Kasumi-1 (cell line): ENCODE results near the gene INPP5E.
A peak's percentile ranks its signal among the peaks of the same experiment; 100 is the strongest.

Experiments
- DNase-seq, 2 experiments: peaks; one replicate each; lab custom pipeline; 2025; lab: John Stamatoyannopoulos, UW

INPP5E gene

GRCh38 chr9:136403538-136403914 lies 36.1 kb downstream of the INPP5E start:
- DNase-seq: no peak

GRCh38 chr9:136402067-136402466 lies 37.6 kb downstream of the INPP5E start:
- DNase-seq: no peak

GRCh38 chr9:136401173-136401922 lies 38.3 kb downstream of the INPP5E start:
- no peak for DNase-seq

- DNase-seq: peak; percentile 66 to 85
Observed at GRCh38 chr9:136400038-136400834, 39.4 kb downstream of the INPP5E start, which contains the start of gene SNAPC4. Gene SNAPC4, minus strand, starts transcription at chr9:136400170. Its CDS starts 1,742 bp downstream, at chr9:136398428.

DNA sequence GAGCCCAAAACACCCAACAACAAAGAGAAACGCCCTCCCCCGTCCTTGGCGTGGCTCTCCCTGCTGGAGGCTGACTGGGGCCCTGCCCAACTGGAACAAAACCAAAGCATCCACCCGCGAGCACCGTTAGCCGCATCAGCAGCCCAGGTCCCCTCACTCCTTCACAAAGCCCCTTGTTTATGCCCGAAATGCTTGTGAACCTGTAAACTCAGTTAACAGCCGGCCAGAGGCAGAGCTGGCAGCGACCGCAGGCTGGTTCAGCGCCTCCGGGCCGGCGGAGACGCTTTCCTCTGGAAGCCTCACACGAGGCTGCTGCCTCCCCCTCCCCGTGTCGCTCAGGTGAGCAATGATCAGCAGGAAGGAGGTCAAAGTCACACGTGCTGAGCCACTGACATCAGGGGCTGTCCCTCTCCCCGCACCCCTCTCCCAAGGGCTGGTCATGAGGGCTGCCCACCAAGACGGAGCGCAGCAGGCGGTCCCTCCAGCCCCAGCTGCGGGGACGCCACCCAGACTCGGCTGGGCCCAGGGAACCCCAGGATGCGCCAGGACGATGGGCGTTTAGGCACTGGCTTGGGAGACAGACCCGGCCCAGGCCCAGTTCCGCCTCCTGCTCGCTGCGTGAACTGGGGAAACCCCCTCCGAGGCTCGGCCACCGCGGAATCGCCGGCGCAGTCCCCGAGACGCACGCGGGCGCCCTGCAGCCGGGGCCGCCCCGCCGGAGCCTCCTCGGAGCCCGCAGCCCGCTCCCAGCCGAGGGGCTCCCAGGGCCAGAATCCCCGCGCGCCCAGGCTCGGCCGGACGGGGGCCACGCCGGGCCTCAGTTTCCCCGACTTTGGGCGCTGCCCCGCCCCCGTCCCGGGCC lies 40.2 kb downstream of the INPP5E start:
- peak in 1 of 2 experiments; percentile 4 for DNase-seq

GRCh38 chr9:136398286-136398685 lies 41.4 kb downstream of the INPP5E start:
- DNase-seq: no peak

GRCh38 chr9:136397643-136398042 lies 42.0 kb downstream of the INPP5E start:
- DNase-seq: no peak

DNA sequence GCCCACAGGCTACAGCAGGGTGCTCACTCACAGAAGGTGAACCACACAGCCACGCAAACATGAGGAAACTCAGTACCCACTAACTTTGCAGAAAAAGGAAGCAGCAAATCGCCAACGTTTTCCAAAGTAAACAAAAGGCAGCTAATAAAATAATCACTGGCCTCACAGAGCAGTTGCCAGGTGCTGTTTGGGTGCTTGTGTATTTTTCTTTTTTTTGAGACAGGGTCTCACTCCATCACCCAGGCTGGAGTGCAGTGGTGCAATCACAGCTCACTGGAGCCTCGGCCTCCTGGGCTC lies 43.5 kb downstream of the INPP5E start:
- DNase-seq: no peak

GRCh38 chr9:136395345-136396218 lies 44.1 kb downstream of the INPP5E start:
- DNase-seq: no peak

DNA sequence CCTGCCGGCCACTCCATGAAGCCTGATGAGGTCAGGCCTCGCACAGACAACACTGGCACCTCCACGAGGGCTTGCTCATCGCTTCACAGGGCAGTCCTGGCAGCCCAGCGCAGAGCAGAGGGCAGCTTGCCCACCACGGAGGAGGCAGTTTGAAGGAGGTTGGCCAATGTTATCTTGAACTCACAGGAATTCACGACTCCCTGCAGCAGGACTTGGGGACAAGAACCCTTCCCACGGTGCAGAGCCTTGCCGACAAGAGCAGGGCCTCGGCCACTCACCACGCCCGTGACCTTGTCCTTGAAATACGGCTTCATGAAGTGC lies 44.7 kb downstream of the INPP5E start:
- no peak for DNase-seq

- no peak for DNase-seq
Observed at GRCh38 chr9:136394312-136395019, 45.2 kb downstream of the INPP5E start.

DNA sequence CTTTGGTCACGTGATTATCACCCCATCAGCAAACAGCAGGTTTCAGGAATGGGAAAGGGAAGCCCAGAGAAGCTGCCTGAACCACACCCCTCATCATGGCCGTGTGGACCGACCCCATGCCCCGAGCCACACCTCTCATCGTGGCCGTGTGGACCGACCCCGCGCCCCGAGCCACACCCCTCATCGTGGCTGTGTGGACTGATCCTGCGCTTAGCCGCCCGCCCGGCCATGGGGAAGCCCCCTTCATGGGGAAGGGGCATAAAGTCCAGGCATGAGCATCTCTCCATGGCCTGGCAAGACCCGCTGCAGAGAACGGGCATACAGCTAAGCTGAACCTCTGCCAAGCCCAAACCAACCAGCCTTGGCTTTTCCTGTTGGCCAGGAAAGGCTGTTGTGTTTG lies 46.1 kb downstream of the INPP5E start:
- DNase-seq: no peak

GRCh38 chr9:136392538-136393449 lies 46.9 kb downstream of the INPP5E start:
- DNase-seq: no peak

GRCh38 chr9:136391737-136392537 lies 47.7 kb downstream of the INPP5E start:
- DNase-seq: no peak

- no peak for DNase-seq
Observed at GRCh38 chr9:136389396-136389795, 50.2 kb downstream of the INPP5E start.

DNA sequence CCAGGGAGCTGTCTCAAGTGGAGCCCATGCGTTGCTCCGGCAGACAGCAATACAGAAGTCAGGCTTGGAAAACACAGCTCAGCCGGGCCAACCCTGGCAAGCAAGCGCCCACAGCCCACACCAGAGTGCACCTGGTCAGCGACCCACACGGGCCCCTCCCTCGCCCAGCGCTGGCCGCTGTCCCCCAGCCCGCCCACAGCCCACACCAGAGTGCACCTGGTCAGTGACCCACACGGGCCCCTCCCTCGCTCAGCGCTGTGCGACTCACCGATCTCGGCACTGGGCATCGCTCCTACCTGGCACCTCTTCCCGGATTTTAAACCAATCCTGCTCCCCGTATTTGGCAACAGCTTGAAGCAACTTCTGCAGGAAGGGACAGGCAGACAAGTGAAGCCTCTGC lies 52.4 kb downstream of the INPP5E start:
- no peak for DNase-seq

GRCh38 chr9:136386018-136386417 lies 53.6 kb downstream of the INPP5E start:
- no peak for DNase-seq

GRCh38 chr9:136385015-136385414 lies 54.6 kb downstream of the INPP5E start:
- DNase-seq: no peak

GRCh38 chr9:136383436-136383835 lies 56.2 kb downstream of the INPP5E start:
- DNase-seq: no peak
